ENCODE measurements around the gene CAPN5.

The CAPN5 gene

GRCh38 chr11:77063407-77063806 is 3.4 kb upstream of the CAPN5 start:
- no peak for DNase-seq (ENCODE audit: extremely low read depth in 1 of 2, low read depth in 1 of 2)

DNA sequence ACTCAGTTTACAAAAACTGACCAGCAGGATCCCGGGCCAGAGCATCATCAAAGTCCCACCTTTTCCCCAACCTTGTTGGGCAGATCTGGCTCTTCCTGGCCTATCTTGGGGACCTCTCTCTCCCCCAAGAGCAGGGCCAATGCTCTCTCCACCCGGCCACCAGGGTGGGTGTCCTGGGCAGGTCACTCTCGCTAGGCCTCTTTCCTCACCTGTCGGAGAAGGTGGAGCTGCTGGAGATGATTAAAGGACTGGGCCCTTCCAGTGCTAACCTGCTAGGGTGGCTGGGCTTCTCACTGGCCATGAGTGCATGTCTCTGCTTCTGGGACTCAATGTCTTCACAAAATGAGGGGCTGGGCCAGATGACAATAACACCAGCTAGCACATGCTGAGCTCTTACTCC is 2.9 kb upstream of the CAPN5 start:
- DNase-seq (ENCODE audit: extremely low read depth in 1 of 2, low read depth in 1 of 2) = no peak

- no peak for DNase-seq (ENCODE audit: extremely low read depth in 1 of 2, low read depth in 1 of 2)
These were observed 2.0 kb upstream of the CAPN5 start for GRCh38 chr11:77064648-77065217.

GRCh38 chr11:77065878-77066228 is 918 bp upstream of the CAPN5 start:
- no peak for DNase-seq (ENCODE audit: extremely low read depth in 1 of 2, low read depth in 1 of 2)

- DNase-seq (ENCODE audit: extremely low read depth in 1 of 2, low read depth in 1 of 2) = no peak
These were observed 1.2 kb downstream of the CAPN5 start for GRCh38 chr11:77067861-77068443.

GRCh38 chr11:77068457-77069335 is 1.9 kb downstream of the CAPN5 start:
- no peak for DNase-seq (ENCODE audit: extremely low read depth in 1 of 2, low read depth in 1 of 2)

GRCh38 chr11:77069336-77069968 is 2.7 kb downstream of the CAPN5 start:
- DNase-seq (ENCODE audit: extremely low read depth in 1 of 2, low read depth in 1 of 2) = no peak

- DNase-seq (ENCODE audit: extremely low read depth in 1 of 2, low read depth in 1 of 2) = no peak
These were observed 3.3 kb downstream of the CAPN5 start for GRCh38 chr11:77069969-77070582.

GRCh38 chr11:77071077-77071476 is 4.3 kb downstream of the CAPN5 start:
- DNase-seq (ENCODE audit: extremely low read depth in 1 of 2, low read depth in 1 of 2) = no peak

DNA sequence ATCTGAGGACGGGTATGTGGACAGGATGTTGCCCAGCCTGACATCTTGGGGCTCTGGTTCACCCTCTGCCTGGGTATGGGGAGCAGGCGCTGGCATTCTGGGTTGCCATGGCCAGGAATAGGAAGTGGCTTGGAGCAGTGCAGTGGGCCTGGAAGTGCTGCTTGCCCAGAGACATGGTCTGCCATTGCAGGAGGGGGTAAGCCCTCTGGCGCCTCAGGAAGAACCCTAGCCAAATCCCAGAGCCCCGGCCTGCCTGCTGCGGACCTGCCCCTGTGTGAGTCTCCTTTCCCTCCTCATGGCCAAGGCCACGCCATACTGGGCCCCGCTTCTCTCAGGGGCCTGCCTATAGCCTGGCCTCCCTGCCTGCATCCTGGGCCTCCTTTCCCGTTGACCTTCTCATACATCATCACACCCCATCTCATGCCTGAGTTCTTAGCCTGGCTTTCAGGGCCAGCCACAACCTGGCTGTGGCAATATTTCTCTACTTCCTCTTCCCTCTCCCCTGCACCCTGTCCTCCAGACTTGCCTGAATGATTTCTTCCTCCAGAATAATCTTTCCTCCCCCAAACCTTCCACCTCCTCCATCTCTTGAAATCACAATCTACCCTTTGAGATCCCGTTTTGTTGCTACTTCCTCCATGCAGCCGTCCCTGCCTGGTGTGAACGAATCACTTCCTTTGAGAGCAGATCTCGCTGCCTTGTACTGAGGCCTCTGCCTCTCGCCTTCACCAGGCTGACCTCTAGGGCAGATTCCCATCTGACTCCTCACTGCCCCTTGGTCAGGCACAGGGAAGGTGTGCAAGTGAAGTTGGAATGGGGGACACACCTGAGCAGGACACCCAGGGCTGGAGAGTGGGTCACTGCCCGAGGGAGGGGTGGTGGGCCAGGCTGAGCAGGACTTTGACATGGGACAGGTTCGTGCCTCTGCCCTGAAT is 5.2 kb downstream of the CAPN5 start:
- DNase-seq (ENCODE audit: extremely low read depth in 1 of 2, low read depth in 1 of 2) = no peak

GRCh38 chr11:77072851-77073327 is 6.1 kb downstream of the CAPN5 start:
- no peak for DNase-seq (ENCODE audit: extremely low read depth in 1 of 2, low read depth in 1 of 2)

DNA sequence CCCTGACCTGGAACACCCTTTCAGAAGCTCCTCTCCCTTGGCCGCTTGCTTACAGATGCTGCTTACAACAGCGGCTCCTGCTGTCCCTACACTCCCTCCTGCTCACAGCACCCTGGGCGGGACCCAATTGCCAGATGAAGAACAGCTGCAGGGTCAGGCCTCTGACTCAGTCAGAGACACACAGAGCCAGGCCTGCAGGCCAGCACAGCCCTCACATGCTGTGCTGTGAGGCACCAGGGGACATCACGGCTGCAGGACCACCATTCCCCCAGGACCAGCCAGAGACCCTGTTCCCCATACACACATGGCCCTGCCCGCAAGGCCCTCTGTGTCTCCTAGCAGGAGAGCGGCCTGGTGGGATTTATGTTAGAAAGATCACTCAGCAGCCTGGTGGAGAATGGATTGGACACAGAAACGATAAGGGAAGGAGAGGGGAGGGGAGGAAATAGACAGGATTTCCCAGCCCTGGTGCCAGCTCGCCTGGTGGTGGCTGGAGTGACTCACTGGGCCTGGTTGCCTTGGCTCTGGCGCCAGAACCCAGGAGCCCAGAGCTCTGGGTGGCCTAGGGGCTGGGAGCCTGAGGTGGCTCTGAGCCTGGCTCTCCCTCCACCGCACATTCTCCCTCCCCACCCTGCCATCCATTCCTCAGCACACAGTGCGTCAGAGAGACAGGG is 6.7 kb downstream of the CAPN5 start:
- DNase-seq (ENCODE audit: extremely low read depth in 1 of 2, low read depth in 1 of 2) = no peak

GRCh38 chr11:77074205-77074604 is 7.4 kb downstream of the CAPN5 start:
- DNase-seq (ENCODE audit: extremely low read depth in 1 of 2, low read depth in 1 of 2) = no peak

DNA sequence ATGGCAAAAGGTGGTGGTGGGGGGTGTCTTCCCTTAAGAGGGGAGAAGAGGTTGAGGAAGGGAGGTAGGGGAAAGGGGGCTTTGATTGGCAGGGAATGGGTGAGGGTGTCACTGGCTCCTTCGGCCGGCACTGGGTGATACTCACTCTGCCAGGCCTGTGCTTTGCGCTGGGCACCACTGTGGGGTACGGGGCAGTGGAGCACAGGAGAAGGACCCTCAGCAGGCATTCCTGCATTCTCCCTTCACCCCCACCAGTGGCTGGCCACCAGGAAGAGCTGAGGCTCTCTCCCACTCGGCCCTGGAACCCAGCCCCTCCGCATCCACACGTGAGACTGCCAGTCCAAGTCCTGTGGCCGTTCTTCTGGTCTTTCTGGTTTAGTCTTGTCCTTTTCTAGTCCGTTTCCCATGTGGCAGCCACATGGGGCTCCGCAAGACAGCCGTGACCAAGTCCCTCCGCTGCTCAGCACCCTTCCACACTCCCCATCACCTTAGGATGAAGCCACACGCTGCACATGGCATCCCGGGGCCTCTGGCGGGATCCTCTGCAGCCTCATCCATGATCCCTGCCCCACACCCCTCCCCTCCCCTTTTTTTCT is 8.0 kb downstream of the CAPN5 start:
- DNase-seq (ENCODE audit: extremely low read depth in 1 of 2, low read depth in 1 of 2) = no peak

- DNase-seq (ENCODE audit: extremely low read depth in 1 of 2, low read depth in 1 of 2) = no peak
These were observed 8.7 kb downstream of the CAPN5 start for GRCh38 chr11:77075425-77075905.

DNA sequence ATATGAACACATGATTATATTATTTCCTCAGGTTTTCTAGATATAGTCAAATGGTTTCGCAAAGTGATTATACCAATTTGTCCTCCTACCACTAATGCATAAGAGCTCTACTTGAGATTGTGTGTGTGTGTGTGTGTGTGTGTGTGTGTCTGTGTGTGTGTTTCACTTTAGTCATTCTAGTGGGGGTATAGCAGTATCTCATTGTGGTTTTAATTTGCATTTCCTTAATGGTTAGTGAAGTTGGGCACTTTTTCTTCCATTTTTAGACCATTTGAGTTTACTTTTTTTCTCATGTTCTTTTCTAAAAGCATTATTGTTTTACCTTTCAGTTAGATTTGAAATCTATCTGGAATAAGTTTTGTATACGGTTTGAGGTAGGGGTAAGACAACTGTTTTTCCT is 12.9 kb downstream of the CAPN5 start:
- no peak for DNase-seq (ENCODE audit: extremely low read depth in 1 of 2, low read depth in 1 of 2)

DNA sequence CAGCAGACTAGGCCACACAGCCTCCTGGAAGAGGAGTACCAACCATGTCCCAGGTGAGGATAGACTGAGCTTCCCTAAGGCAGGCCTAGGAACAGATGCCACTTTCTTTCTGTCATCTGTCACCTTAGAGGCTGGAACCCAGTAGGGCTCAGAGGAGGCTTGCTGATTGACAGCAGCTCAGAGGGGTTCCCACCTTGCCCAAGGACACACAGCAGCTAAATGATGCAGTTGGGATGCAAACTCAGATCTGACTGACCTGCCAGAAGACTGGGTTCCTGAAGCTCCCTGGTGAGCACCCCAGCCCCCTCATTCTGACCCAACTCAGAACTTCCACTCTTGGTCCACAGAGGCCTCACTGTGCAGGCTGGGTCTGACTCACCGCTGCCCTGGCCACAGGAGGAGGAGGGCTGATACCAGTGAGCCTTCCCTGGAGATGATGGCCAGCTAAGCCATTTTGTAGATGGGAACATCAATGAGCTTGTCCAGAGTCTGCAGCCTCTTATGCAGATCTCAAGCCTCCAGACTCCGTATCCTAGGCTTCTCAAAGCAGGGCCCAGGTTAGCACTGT is 14.0 kb downstream of the CAPN5 start:
- no peak for DNase-seq (ENCODE audit: extremely low read depth in 1 of 2, low read depth in 1 of 2)

DNA sequence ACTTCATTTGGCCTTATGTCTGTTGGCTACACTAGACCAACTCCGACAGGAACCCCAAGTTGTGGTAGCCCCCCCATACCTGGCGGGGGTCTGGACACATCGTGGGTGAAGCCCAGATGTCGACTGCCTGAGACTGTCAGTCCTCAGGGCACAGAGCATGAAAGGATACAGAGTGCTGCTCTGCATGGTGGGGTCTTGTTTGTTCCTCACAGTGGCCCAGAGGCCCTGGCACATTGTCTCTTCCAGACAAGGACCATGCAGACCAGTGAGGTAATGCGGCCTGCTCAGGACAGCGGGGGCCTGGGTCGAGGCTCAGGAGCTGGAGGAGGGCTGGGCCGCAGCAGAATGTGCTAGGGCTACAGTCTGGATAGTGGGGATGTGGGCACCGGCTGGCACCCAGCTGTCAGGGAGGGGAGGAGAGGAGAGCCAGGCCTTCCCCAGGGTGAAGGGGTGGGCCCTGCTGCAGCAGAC is 14.6 kb downstream of the CAPN5 start:
- DNase-seq (ENCODE audit: extremely low read depth in 1 of 2, low read depth in 1 of 2) = no peak

Data from stimulated activated CD8-positive, alpha-beta memory T cell treated with anti-CD3 and anti-CD28 coated beads, Interleukin-7, amount 100 ng/mL, for 48 hours (primary cell).